ENCODE data around the gene MAML3.

MAML3 gene

GRCh38 chr4:139735381-139736273 lies 418.4 kb downstream of the MAML3 start:
- no peak overlapping the region for H3K4me3 ChIP-seq (ENCODE audit: low read depth, low read length)
- no peak for DNase-seq (ENCODE audit: low read depth)
- TF ChIP-seq MAX (IDR thresholded peaks at IDR 0.05; ENCODE audit: low read depth, low read length) (no peak), CTCF (IDR thresholded peaks at IDR 0.05; ENCODE audit: low read depth, low read length) (no peak), POLR2A (IDR thresholded peaks at IDR 0.05; ENCODE audit: extremely low read depth, insufficient read length) (no peak), MYC (IDR thresholded peaks at IDR 0.05; ENCODE audit: low read depth, low read length) (no peak)

GRCh38 chr4:139734875-139735380 lies 419.1 kb downstream of the MAML3 start:
- TF ChIP-seq MYC (IDR thresholded peaks at IDR 0.05; ENCODE audit: low read depth, low read length) (no peak), CTCF (IDR thresholded peaks at IDR 0.05; ENCODE audit: low read depth, low read length) (peak; percentile 37), MAX (IDR thresholded peaks at IDR 0.05; ENCODE audit: low read depth, low read length) (no peak), POLR2A (IDR thresholded peaks at IDR 0.05; ENCODE audit: extremely low read depth, insufficient read length) (no peak)
- H3K4me3 ChIP-seq (ENCODE audit: low read depth, low read length) = peak overlapping the region; percentile 36
- peak; percentile 77 for DNase-seq (ENCODE audit: low read depth)

DNA sequence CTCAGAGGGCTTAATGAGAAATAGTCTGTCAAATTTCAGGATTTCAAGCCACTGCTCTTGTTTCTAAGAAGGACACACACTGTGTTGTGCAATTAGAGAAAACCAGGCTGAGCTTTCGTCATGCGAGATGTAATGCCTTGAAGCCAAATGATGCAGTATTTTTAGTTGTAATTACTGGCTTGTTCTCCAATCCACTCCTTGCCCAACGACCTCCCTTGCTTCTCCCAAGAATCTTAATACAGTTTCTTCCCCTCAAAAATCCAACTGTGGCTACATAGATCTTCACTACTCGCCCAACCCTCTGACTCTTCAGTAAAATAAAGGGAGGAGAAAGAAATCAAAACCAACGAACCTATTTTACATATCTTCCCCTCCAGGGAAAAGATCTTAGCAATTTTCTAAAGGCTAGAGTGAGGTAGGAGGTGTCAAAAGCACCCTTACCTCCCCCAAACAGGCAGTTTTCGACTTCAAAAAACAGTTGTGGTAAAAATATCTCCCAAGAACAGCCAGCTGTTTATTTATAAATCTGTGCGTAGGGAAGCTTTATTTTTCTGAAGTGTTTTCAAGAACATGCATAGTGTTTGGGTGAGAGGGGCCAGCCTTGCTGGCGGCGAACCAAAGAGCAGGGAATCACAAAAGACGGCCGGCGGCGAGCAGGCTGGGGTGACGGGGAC lies 419.6 kb downstream of the MAML3 start:
- TF ChIP-seq MYC (IDR thresholded peaks at IDR 0.05; ENCODE audit: low read depth, low read length) (no peak), MAX (IDR thresholded peaks at IDR 0.05; ENCODE audit: low read depth, low read length) (no peak), POLR2A (IDR thresholded peaks at IDR 0.05; ENCODE audit: extremely low read depth, insufficient read length) (no peak), CTCF (IDR thresholded peaks at IDR 0.05; ENCODE audit: low read depth, low read length) (no peak)
- peak; percentile 58 for DNase-seq (ENCODE audit: low read depth)
- peak overlapping the region; percentile 28 for H3K4me3 ChIP-seq (ENCODE audit: low read depth, low read length)

DNA sequence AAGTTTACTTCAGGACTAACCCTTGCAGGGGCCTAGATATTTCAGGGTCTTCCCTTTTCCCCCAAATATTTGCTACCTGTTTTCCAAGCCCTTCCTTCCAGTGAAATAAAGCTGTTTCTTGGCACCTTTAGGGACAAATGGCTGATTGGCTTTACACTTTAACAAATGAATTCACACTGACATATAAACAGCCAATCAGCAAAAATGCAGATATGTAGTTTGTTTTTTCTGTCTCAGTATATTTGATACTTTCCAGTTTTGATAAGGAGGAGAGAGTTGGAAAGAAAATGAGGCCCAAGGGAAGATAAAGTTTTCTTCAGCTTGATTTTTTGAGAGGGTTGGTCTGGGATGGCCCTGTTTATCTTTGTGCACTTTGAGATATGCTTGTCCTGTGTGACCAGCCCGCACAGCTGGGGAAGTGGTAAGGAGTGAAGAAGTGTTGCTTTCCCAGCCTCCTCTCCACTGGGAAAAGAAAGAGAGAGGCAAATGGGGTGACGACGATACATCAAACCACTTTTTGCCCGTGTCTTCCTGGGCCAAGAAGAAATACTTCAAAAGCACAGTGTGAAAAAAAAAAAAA lies 420.9 kb downstream of the MAML3 start:
- H3K4me3 ChIP-seq (ENCODE audit: low read depth, low read length) = no peak overlapping the region
- DNase-seq (ENCODE audit: low read depth) = no peak
- TF ChIP-seq POLR2A (IDR thresholded peaks at IDR 0.05; ENCODE audit: extremely low read depth, insufficient read length) (no peak), MAX (IDR thresholded peaks at IDR 0.05; ENCODE audit: low read depth, low read length) (no peak), MYC (IDR thresholded peaks at IDR 0.05; ENCODE audit: low read depth, low read length) (no peak), CTCF (IDR thresholded peaks at IDR 0.05; ENCODE audit: low read depth, low read length) (no peak)

DNA sequence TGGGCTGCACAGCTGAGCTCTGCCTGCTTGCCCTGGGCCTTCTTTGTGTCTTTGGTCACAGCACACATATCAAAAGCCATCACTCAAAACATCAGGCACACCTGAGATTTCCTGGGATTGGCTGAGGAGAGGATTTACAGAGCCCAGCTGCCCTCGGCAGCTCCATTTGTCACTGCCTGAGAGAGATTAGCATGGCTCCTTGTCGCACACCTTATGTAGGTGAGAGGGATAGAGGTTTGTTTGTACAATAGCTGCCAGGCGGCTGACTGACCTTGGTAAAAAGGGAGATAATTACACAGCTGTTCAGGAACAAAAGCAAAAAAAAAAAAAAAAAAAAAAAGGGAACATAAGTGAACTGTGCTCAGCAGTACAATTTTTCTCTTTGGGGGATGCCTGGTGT lies 425.1 kb downstream of the MAML3 start:
- DNase-seq (ENCODE audit: low read depth) = no peak
- H3K4me3 ChIP-seq (ENCODE audit: low read depth, low read length) = no peak overlapping the region
- TF ChIP-seq POLR2A (IDR thresholded peaks at IDR 0.05; ENCODE audit: extremely low read depth, insufficient read length) = no peak
- TF ChIP-seq MAX (IDR thresholded peaks at IDR 0.05; ENCODE audit: low read depth, low read length) = no peak

Data from NB4 (cell line).